Islet of Langerhans (tissue), 1 donor: Measurements from ENCODE around the gene NDUFS2.

Experiments used
- FAIRE-seq: peaks from one replicate; lab custom pipeline; 2011; peaks lifted over from hg19 to GRCh38; lab: Jason Lieb, UNC

NDUFS2 gene

GRCh38 chr1:161201836-161202712 lies at the start of gene NDUFS2:
TSS of gene NDUFS2 (plus strand) at chr1:161202367. CDS start at chr1:161202386, 19 bp downstream.
- FAIRE-seq: peak; percentile 76

GRCh38 chr1:161153176-161153575 lies 49.0 kb upstream of the NDUFS2 start:
- FAIRE-seq: no peak

- peak; percentile 17 for FAIRE-seq
These were observed 48.4 kb upstream of the NDUFS2 start, which contains the start of gene UFC1 for GRCh38 chr1:161153682-161154337. TSS of gene UFC1 (plus strand) at chr1:161153978. CDS start at chr1:161153998, 20 bp downstream.

- FAIRE-seq: no peak
These were observed 44.3 kb upstream of the NDUFS2 start for GRCh38 chr1:161157867-161158266.

- FAIRE-seq: no peak
These were observed 43.7 kb upstream of the NDUFS2 start for GRCh38 chr1:161158316-161159010.

- FAIRE-seq: no peak
These were observed 42.9 kb upstream of the NDUFS2 start, which contains the start of gene USP21 for GRCh38 chr1:161159087-161159912. TSS of gene USP21 (plus strand) at chr1:161159500. CDS start at chr1:161160641, 1,141 bp downstream.

- no peak for FAIRE-seq
These were observed 42.3 kb upstream of the NDUFS2 start for GRCh38 chr1:161159913-161160243.

- no peak for FAIRE-seq
These were observed 41.5 kb upstream of the NDUFS2 start for GRCh38 chr1:161160671-161161145.

GRCh38 chr1:161161652-161162051 lies 40.5 kb upstream of the NDUFS2 start:
- no peak for FAIRE-seq

- FAIRE-seq: no peak
These were observed 40.1 kb upstream of the NDUFS2 start for GRCh38 chr1:161162052-161162451.

GRCh38 chr1:161162806-161163205 lies 39.4 kb upstream of the NDUFS2 start:
- FAIRE-seq: no peak

GRCh38 chr1:161163793-161164192 lies 38.4 kb upstream of the NDUFS2 start:
- no peak for FAIRE-seq

- no peak for FAIRE-seq
These were observed 37.1 kb upstream of the NDUFS2 start for GRCh38 chr1:161164901-161165610.

- FAIRE-seq: peak; percentile 72
These were observed 36.2 kb upstream of the NDUFS2 start, which contains the start of gene PPOX for GRCh38 chr1:161165742-161166668. TSS of gene PPOX (plus strand) at chr1:161166426. CDS start at chr1:161166848, 422 bp downstream.

- FAIRE-seq: no peak
These were observed 35.3 kb upstream of the NDUFS2 start for GRCh38 chr1:161166669-161167548.

- no peak for FAIRE-seq
These were observed 33.3 kb upstream of the NDUFS2 start for GRCh38 chr1:161168906-161169305.

GRCh38 chr1:161171191-161171590 lies 31.0 kb upstream of the NDUFS2 start:
- no peak for FAIRE-seq

- no peak for FAIRE-seq
These were observed 30.5 kb upstream of the NDUFS2 start for GRCh38 chr1:161171696-161172095.

GRCh38 chr1:161172349-161172748 lies 29.8 kb upstream of the NDUFS2 start:
- no peak for FAIRE-seq
